Measurements from ENCODE around the gene POLD3. TPM values are rescaled to one million over a fixed set of nuclear protein-coding genes. Genes with fewer than 3 reads are reported as not detected.
A peak's percentile ranks its signal among the peaks of the same experiment; 100 is the strongest.

POLD3 gene
- total and polyA plus RNA-seq, 2 of the 8 experiments (the other 6 are each of a cell fraction or from before 2014, with no cell fraction given) = 18.1 to 29.3 TPM

- TF ChIP-seq, protein P1, sequence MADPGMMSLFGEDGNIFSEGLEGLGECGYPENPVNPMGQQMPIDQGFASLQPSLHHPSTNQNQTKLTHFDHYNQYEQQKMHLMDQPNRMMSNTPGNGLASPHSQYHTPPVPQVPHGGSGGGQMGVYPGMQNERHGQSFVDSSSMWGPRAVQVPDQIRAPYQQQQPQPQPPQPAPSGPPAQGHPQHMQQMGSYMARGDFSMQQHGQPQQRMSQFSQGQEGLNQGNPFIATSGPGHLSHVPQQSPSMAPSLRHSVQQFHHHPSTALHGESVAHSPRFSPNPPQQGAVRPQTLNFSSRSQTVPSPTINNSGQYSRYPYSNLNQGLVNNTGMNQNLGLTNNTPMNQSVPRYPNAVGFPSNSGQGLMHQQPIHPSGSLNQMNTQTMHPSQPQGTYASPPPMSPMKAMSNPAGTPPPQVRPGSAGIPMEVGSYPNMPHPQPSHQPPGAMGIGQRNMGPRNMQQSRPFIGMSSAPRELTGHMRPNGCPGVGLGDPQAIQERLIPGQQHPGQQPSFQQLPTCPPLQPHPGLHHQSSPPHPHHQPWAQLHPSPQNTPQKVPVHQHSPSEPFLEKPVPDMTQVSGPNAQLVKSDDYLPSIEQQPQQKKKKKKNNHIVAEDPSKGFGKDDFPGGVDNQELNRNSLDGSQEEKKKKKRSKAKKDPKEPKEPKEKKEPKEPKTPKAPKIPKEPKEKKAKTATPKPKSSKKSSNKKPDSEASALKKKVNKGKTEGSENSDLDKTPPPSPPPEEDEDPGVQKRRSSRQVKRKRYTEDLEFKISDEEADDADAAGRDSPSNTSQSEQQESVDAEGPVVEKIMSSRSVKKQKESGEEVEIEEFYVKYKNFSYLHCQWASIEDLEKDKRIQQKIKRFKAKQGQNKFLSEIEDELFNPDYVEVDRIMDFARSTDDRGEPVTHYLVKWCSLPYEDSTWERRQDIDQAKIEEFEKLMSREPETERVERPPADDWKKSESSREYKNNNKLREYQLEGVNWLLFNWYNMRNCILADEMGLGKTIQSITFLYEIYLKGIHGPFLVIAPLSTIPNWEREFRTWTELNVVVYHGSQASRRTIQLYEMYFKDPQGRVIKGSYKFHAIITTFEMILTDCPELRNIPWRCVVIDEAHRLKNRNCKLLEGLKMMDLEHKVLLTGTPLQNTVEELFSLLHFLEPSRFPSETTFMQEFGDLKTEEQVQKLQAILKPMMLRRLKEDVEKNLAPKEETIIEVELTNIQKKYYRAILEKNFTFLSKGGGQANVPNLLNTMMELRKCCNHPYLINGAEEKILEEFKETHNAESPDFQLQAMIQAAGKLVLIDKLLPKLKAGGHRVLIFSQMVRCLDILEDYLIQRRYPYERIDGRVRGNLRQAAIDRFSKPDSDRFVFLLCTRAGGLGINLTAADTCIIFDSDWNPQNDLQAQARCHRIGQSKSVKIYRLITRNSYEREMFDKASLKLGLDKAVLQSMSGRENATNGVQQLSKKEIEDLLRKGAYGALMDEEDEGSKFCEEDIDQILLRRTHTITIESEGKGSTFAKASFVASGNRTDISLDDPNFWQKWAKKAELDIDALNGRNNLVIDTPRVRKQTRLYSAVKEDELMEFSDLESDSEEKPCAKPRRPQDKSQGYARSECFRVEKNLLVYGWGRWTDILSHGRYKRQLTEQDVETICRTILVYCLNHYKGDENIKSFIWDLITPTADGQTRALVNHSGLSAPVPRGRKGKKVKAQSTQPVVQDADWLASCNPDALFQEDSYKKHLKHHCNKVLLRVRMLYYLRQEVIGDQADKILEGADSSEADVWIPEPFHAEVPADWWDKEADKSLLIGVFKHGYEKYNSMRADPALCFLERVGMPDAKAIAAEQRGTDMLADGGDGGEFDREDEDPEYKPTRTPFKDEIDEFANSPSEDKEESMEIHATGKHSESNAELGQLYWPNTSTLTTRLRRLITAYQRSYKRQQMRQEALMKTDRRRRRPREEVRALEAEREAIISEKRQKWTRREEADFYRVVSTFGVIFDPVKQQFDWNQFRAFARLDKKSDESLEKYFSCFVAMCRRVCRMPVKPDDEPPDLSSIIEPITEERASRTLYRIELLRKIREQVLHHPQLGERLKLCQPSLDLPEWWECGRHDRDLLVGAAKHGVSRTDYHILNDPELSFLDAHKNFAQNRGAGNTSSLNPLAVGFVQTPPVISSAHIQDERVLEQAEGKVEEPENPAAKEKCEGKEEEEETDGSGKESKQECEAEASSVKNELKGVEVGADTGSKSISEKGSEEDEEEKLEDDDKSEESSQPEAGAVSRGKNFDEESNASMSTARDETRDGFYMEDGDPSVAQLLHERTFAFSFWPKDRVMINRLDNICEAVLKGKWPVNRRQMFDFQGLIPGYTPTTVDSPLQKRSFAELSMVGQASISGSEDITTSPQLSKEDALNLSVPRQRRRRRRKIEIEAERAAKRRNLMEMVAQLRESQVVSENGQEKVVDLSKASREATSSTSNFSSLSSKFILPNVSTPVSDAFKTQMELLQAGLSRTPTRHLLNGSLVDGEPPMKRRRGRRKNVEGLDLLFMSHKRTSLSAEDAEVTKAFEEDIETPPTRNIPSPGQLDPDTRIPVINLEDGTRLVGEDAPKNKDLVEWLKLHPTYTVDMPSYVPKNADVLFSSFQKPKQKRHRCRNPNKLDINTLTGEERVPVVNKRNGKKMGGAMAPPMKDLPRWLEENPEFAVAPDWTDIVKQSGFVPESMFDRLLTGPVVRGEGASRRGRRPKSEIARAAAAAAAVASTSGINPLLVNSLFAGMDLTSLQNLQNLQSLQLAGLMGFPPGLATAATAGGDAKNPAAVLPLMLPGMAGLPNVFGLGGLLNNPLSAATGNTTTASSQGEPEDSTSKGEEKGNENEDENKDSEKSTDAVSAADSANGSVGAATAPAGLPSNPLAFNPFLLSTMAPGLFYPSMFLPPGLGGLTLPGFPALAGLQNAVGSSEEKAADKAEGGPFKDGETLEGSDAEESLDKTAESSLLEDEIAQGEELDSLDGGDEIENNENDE (IDR thresholded peaks at IDR 0.05; ENCODE audit: insufficient replicate concordance, low read length) = no peak
- peak; percentile 59 for TF ChIP-seq CEBPB (IDR thresholded peaks at IDR 0.05; ENCODE audit: low read depth, low read length)
- no peak for TF ChIP-seq MAX (IDR thresholded peaks at IDR 0.05)
- TF ChIP-seq, protein P2, sequence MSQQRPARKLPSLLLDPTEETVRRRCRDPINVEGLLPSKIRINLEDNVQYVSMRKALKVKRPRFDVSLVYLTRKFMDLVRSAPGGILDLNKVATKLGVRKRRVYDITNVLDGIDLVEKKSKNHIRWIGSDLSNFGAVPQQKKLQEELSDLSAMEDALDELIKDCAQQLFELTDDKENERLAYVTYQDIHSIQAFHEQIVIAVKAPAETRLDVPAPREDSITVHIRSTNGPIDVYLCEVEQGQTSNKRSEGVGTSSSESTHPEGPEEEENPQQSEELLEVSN (IDR thresholded peaks at IDR 0.05) = peak; percentile 55
- TF ChIP-seq EP300 (IDR thresholded peaks at IDR 0.05; ENCODE audit: borderline replicate concordance in 1 of 2, low read depth in 2 of 2, low read length in 2 of 2) = no peak
- TF ChIP-seq TEAD4 (IDR thresholded peaks at IDR 0.05; ENCODE audit: low read depth, low read length) = no peak
- TF ChIP-seq JUND (IDR thresholded peaks at IDR 0.05; ENCODE audit: low read length) = no peak
- peak; percentile 79 for TF ChIP-seq TAF1 (IDR thresholded peaks at IDR 0.05; ENCODE audit: low read depth, low read length)
- TF ChIP-seq CHD2 (IDR thresholded peaks at IDR 0.05; ENCODE audit: low read length) = no peak
Measured at GRCh38 chr11:74592441-74593362, at the start of gene POLD3 (continued).
